Umbilical cord (tissue), 2 donors: ENCODE data around the gene ZNF236. TPM values are rescaled to one million over a fixed set of nuclear protein-coding genes. Genes with fewer than 3 reads are reported as not detected.
A peak's percentile ranks its signal among the peaks of the same experiment; 100 is the strongest.

ENCODE experiments used
- DNase-seq: peaks from one replicate; pipeline ENCODE4 v3.0.0-alpha.2; 2015; ENCODE audit warnings: low spot score
- total RNA-seq: library from RNA; depleted of rRNA; stranded (reverse); fragments of >200 nt; gene quantifications from one replicate; pipeline ENCODE4 v1.2.3, GENCODE V29; 2014; ENCODE audit warnings: low replicate concordance; ENCODE audit not compliant: insufficient read depth

Gene ZNF236
- total RNA-seq, 1 donor from 2014 or later, result 34.2 TPM

- DNase-seq, result no peak
Observed at GRCh38 chr18:76859474-76860339, 37.4 kb downstream of the ZNF236 start.

GRCh38 chr18:76860411-76860810 lies 38.1 kb downstream of the ZNF236 start:
- no peak for DNase-seq

- no peak for DNase-seq
Observed at GRCh38 chr18:76866666-76867065, 44.3 kb downstream of the ZNF236 start.

GRCh38 chr18:76873311-76873710 lies 51.0 kb downstream of the ZNF236 start:
- no peak for DNase-seq

- no peak for DNase-seq
Observed at GRCh38 chr18:76873713-76874112, 51.4 kb downstream of the ZNF236 start.

GRCh38 chr18:76874642-76875389 lies 52.5 kb downstream of the ZNF236 start:
- DNase-seq, result no peak

GRCh38 chr18:76875390-76876325 lies 53.3 kb downstream of the ZNF236 start:
- DNase-seq, result peak; percentile 21

- no peak for DNase-seq
Observed at GRCh38 chr18:76878426-76878825, 56.1 kb downstream of the ZNF236 start.

- no peak for DNase-seq
Observed at GRCh38 chr18:76880026-76880425, 57.7 kb downstream of the ZNF236 start.

- no peak for DNase-seq
Observed at GRCh38 chr18:76881744-76882143, 59.4 kb downstream of the ZNF236 start.

GRCh38 chr18:76882146-76882545 lies 59.8 kb downstream of the ZNF236 start:
- no peak for DNase-seq

GRCh38 chr18:76885001-76885400 lies 62.6 kb downstream of the ZNF236 start:
- no peak for DNase-seq

GRCh38 chr18:76886112-76886511 lies 63.8 kb downstream of the ZNF236 start:
- no peak for DNase-seq

GRCh38 chr18:76889091-76889699 lies 66.8 kb downstream of the ZNF236 start:
- DNase-seq, result no peak

GRCh38 chr18:76892832-76893231 lies 70.5 kb downstream of the ZNF236 start:
- DNase-seq, result no peak

- no peak for DNase-seq
Observed at GRCh38 chr18:76894566-76895346, 72.4 kb downstream of the ZNF236 start.

GRCh38 chr18:76895498-76895897 lies 73.1 kb downstream of the ZNF236 start:
- DNase-seq, result no peak

GRCh38 chr18:76896677-76897076 lies 74.3 kb downstream of the ZNF236 start:
- DNase-seq, result no peak

- DNase-seq, result no peak
Observed at GRCh38 chr18:76897257-76897656, 74.9 kb downstream of the ZNF236 start.

GRCh38 chr18:76903386-76903785 lies 81.0 kb downstream of the ZNF236 start:
- no peak for DNase-seq
